Measurements from ENCODE around the gene C15orf39. TPM values are rescaled to one million over a fixed set of nuclear protein-coding genes. Genes with fewer than 3 reads are reported as not detected.
"Not testable (repeated sequence)": the region's sequence is repeated elsewhere in the genome, so short reads cannot be mapped to it uniquely, and the experiment has no call there.

The C15orf39 gene
- polyA plus RNA-seq, 3 donors from 2014 or later: 3.8 to 14.0 (median 4.7) TPM

GRCh38 chr15:75213768-75214221, 12.1 kb downstream of the C15orf39 start:
- Mint-ChIP-seq H3K4me1 (peaks cover 34 to 38% of the 10 kb centered on the region in 2 donors), H3K4me3 (no peak overlapping the region), H3K27ac (no peak overlapping the region)

GRCh38 chr15:75214293-75215096, 12.8 kb downstream of the C15orf39 start:
- H3K9me3 Mint-ChIP-seq: no peaks in the 10 kb centered on the region
- peaks cover 27 to 31% of the 10 kb centered on the region in 2 donors for H3K4me1 Mint-ChIP-seq
- DNase-seq: no peak
- H3K27ac Mint-ChIP-seq: peak overlapping the region in 3 of 6 donors; percentile 37 to 73 (median 71)
- peaks cover 0 to 3% (median 0%) of the 10 kb centered on the region in 3 donors for H3K27me3 Mint-ChIP-seq (ENCODE audit: low read depth in 3 of 3)
- peaks cover 0 to 16% (median 4%) of the 10 kb centered on the region in 3 donors for H3K36me3 Mint-ChIP-seq
- H3K4me3 Mint-ChIP-seq: no peak overlapping the region

More at GRCh38 chr15:75213768-75214221, 12.1 kb downstream of the C15orf39 start:
- no peak for DNase-seq
- no peaks in the 10 kb centered on the region for H3K9me3 Mint-ChIP-seq
- H3K27me3 Mint-ChIP-seq (ENCODE audit: low read depth in 3 of 3): peaks cover 0 to 3% (median 0%) of the 10 kb centered on the region in 3 donors
- peaks cover 4 to 23% (median 5%) of the 10 kb centered on the region in 3 donors for H3K36me3 Mint-ChIP-seq

DNA sequence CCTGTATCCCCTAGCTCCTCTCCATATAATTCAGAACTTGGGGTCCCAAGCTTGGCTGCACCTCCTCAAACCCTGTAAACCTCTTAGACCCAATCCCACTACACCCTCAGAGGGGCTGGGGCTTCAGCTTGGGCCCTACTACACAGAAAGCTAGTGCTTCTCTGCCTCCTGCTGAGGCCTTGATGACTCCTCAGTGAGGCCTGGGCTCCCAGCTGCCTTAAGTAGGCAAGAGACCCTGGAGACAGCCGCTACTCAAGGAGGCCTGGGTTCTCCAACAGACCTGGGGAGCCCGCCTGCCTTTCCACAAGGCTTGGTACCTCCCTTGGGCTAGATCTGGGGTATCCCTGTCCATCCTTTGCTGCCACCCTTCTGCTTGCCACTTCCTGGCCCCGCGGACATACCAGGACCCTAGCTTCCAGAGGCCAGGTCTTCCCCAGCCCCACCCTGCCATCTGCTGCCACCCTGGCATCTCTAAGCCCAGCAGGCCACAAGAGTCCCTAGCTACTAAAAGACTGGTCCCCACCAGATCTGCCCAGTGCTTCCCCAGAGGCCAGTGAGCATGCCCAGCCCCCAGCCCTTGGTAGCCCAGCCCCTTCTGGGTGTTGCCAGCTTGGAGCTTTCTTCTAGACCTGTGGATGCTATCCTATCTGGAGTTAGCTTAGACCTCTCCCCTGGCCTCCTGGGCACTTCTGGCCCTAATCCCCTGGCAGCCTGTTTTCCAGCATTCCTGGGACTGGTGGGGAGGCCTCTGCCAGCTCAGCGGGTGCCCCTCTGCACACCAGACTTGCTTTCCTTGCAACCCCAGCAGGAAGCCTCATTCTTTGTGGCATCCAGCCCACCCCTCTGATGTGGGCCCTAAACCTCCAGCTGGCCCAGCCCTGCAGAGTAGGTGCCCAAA, 13.7 kb downstream of the C15orf39 start:
- H3K36me3 Mint-ChIP-seq: peaks cover 0 to 9% (median 4%) of the 10 kb centered on the region in 3 donors
- H3K4me1 Mint-ChIP-seq: peaks cover 19 to 22% of the 10 kb centered on the region in 2 donors
- no peak overlapping the region for H3K4me3 Mint-ChIP-seq
- peak overlapping the region in 5 of 6 donors; percentile 45 to 74 (median 71) for H3K27ac Mint-ChIP-seq
- no peaks in the 10 kb centered on the region for H3K9me3 Mint-ChIP-seq
- no peak for DNase-seq
- peaks cover 0 to 3% (median 0%) of the 10 kb centered on the region in 3 donors for H3K27me3 Mint-ChIP-seq (ENCODE audit: low read depth in 3 of 3)

DNA sequence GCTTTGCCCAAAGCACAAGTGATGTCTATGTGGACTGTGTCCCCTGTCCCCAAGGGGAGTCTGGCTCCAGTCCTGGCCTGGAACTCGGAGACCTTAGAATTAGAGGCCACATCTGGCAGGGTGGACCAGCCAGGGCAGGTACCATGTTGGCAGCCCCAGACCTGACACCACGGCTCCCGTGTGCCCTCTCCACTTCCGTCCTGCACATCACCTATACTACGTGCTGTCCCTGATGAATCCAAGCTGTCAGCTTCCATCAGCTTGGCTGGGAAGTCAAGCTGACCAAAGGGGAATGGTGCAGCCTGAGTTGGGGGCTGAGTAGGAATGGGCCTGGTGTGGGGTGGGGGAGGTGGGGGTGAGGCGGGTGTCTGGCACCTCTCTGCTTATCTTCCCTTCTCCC, 15.3 kb downstream of the C15orf39 start:
- peak overlapping the region in 2 of 6 donors; percentile 40 to 53 for H3K27ac Mint-ChIP-seq

GRCh38 chr15:75217574-75217973, 15.9 kb downstream of the C15orf39 start:
- H3K9me3 Mint-ChIP-seq; H3K36me3 Mint-ChIP-seq; H3K4me1 Mint-ChIP-seq; H3K27me3 Mint-ChIP-seq (ENCODE audit: low read depth in 3 of 3); H3K4me3 Mint-ChIP-seq; DNase-seq: not testable (repeated sequence)
- H3K27ac Mint-ChIP-seq: peak overlapping the region in 2 of 6 donors; percentile 40 to 53

More for the DNA sequence above, 15.3 kb downstream of the C15orf39 start:
- Mint-ChIP-seq H3K36me3 (peaks cover 0 to 4% (median 3%) of the 10 kb centered on the region in 3 donors), H3K4me1 (peaks cover 9 to 10% of the 10 kb centered on the region in 2 donors), H3K9me3 (no peaks in the 10 kb centered on the region), H3K4me3 (no peak overlapping the region), H3K27me3 (ENCODE audit: low read depth in 3 of 3) (peaks cover 0 to 3% (median 0%) of the 10 kb centered on the region in 3 donors)
- no peak for DNase-seq

DNA sequence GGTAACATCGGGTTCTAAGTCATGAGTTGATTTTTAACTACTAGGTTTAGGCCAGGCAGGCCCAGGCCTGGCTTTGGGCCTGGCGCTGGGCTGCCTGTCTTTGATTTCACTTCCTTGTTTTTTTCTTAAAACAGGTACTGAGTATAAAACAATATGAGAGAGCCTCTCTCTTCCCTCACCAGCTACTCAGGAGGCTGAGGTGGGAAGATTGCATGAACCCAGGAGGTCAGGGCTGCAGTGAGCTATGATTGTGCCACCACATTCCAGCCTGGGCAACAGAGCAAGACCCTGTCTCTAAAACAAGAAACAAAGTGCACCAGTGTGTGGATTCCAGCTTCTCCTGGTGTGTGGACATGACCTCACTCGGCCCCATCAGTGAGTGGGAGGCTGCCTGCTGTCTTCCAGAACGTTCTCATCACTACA, 17.8 kb downstream of the C15orf39 start:
- H3K4me1 Mint-ChIP-seq; DNase-seq; H3K27me3 Mint-ChIP-seq (ENCODE audit: low read depth in 3 of 3); H3K36me3 Mint-ChIP-seq; H3K9me3 Mint-ChIP-seq; H3K4me3 Mint-ChIP-seq: not testable (repeated sequence)
- peak overlapping the region in 1 of 6 donors; percentile 10 for H3K27ac Mint-ChIP-seq

GRCh38 chr15:75223688-75224087, 22.0 kb downstream of the C15orf39 start:
- Mint-ChIP-seq H3K4me3 (no peak overlapping the region), H3K36me3 (no peaks in the 10 kb centered on the region), H3K4me1 (no peaks in the 10 kb centered on the region), H3K27ac (no peak overlapping the region), H3K27me3 (ENCODE audit: low read depth in 3 of 3) (peaks cover 1 to 2% (median 2%) of the 10 kb centered on the region in 3 donors), H3K9me3 (no peaks in the 10 kb centered on the region)
- no peak for DNase-seq

DNA sequence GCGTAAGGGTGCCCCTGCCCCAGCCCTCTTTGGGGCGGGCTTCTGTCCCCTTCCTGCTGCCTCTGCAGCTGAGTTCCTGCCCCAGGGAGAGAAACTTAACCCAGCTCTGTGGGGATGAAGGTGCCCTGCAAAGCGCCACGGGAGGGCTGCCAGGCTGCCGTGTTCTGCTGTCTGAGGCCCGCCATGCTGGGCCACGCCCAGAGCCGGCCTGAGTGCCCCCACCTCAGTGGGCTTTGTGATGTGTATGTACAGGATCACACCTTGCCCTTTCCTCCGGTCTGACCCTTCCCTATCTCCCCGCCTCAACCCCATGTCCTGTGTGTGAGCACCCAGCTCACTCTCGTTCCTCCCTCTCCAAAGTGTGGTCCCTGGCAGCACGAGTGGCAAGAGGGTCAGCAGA, 22.6 kb downstream of the C15orf39 start:
- H3K27me3 Mint-ChIP-seq (ENCODE audit: low read depth in 3 of 3): peaks cover 1 to 2% (median 2%) of the 10 kb centered on the region in 3 donors
- no peak for DNase-seq
- no peak overlapping the region for H3K27ac Mint-ChIP-seq

GRCh38 chr15:75225102-75225836, 23.6 kb downstream of the C15orf39 start:
- not testable (repeated sequence) for DNase-seq; H3K9me3 Mint-ChIP-seq; H3K27me3 Mint-ChIP-seq (ENCODE audit: low read depth in 3 of 3); H3K4me3 Mint-ChIP-seq; H3K27ac Mint-ChIP-seq; H3K36me3 Mint-ChIP-seq; H3K4me1 Mint-ChIP-seq

More for the DNA sequence above, 22.6 kb downstream of the C15orf39 start:
- H3K9me3 Mint-ChIP-seq: no peaks in the 10 kb centered on the region
- H3K4me3 Mint-ChIP-seq: no peak overlapping the region
- no peaks in the 10 kb centered on the region for H3K36me3 Mint-ChIP-seq
- H3K4me1 Mint-ChIP-seq: no peaks in the 10 kb centered on the region

DNA sequence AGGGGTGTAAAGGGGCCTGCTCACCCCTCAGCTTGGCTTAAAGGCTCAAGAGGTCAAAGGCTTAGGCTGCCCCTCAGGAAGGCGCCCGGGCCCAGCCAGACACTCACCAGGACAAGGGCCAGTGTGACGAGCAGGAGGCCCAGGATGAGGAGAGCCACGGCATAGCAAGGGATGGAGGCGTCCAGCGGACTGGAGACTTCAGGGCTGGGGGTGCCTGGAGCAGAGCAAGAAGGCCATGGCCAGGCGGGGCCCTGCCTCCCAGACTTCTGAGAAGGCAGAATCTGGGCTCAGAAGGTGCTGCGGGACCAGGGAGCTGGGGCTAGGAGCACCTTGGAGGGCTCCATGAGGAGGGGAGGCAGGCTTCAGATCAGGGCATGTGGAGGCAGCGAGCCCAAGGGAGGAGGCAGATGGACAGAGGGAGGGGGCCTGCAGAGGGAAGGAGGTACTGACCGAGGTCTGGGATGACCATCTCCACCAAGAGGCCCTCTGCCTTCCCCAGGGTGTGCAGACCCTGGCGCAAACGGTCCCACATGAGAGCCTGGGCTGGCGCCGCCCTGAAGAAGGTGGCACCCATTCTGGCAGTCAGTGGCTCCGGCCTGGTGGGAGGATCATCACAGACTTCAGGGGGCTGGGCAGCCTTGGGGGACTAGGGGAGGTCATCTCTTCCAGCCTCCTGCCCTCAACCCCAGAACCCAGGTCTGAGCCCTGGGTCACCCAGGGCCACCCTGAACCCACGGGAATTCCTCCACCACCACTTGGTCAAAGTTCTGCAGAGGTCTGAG, 24.5 kb downstream of the C15orf39 start:
- Mint-ChIP-seq H3K9me3 (no peaks in the 10 kb centered on the region), H3K27ac (no peak overlapping the region), H3K27me3 (ENCODE audit: low read depth in 3 of 3) (peaks cover 1 to 4% (median 2%) of the 10 kb centered on the region in 3 donors), H3K4me1 (no peaks in the 10 kb centered on the region), H3K36me3 (no peaks in the 10 kb centered on the region), H3K4me3 (no peak overlapping the region)
- no peak for DNase-seq

DNA sequence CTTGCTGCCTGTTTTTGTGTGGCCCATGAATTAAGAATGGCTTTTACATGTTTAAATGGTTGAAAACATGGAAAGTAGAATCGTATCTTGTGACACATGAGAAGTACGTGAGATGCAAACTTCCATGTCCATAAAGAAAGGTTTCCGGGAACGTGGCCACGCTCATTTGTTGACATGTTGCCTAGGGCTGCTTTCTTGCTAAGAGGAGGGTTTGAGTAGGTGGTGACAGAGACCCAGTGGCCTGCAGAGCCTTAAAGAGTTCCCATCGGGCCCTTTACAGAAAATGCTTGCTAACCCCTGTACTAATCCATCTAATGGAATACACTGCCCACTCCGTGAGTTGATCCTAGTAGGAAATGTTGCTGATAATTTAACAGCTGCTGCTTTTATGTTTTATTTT, 25.4 kb downstream of the C15orf39 start:
- H3K36me3 Mint-ChIP-seq; H3K4me3 Mint-ChIP-seq; DNase-seq; H3K27me3 Mint-ChIP-seq (ENCODE audit: low read depth in 3 of 3); H3K9me3 Mint-ChIP-seq; H3K27ac Mint-ChIP-seq; H3K4me1 Mint-ChIP-seq: not testable (repeated sequence)

DNA sequence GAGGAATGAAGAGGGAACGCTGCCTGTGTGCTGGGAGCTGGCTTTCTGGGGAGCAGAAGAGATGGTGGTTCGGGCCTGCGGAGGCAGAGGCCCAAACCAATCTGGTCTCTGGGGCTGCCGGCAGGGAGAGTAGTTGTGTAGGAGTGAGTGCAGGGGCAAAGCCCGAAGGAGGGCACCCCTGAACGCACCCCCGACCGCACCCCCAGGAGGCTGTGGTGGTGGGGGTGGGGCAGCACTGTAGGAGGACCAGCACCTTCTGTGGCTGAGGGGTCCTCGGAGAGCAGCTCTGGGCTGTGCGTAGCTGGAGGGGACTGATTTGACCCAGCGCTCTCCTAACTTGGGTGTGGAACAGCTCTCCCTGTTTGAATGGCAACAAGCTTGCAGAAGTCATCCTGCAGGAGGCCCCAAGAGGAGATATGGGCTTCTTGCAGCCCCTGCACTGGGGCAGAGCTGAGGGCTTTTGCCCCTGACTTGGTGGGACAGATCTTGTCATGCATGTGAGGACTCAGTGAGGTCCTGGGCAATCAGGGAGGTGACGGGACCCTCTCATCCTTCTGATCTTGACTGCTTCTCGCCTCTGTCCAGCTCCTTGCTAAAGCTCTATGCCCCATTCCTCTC, 26.1 kb downstream of the C15orf39 start:
- H3K4me3 Mint-ChIP-seq: no peak overlapping the region
- no peak for DNase-seq
- peaks cover 2 to 4% (median 4%) of the 10 kb centered on the region in 3 donors for H3K27me3 Mint-ChIP-seq (ENCODE audit: low read depth in 3 of 3)

More for the DNA sequence above, 26.1 kb downstream of the C15orf39 start:
- no peak overlapping the region for H3K27ac Mint-ChIP-seq
- no peaks in the 10 kb centered on the region for H3K9me3 Mint-ChIP-seq
- no peaks in the 10 kb centered on the region for H3K4me1 Mint-ChIP-seq
- H3K36me3 Mint-ChIP-seq: no peaks in the 10 kb centered on the region
